ENCODE measurements around the gene PIP5K1A. TPM values are rescaled to one million over a fixed set of nuclear protein-coding genes. Genes with fewer than 3 reads are reported as not detected.
"Not testable (repeated sequence)": the region's sequence is repeated elsewhere in the genome, so short reads cannot be mapped to it uniquely, and the experiment has no call there.

The PIP5K1A gene
- total and polyA plus RNA-seq, 5 experiments from 2014 or later, result 8.5 to 55.8 (median 11.0) TPM

GRCh38 chr1:151265446-151266236 lies 67.3 kb downstream of the PIP5K1A start:
- no peak overlapping the region for H3K4me3 Mint-ChIP-seq
- POLR2A ChIA-PET, result no interaction called here
- H3K27me3 Mint-ChIP-seq, result no peaks in the 10 kb centered on the region
- no peak for ATAC-seq
- H3K4me1 Mint-ChIP-seq, result peaks cover 0 to 7% (median 2%) of the 10 kb centered on the region in 4 donors
- peak overlapping the region in 6 of 10 donors; percentile 12 to 79 (median 68) for H3K27ac Mint-ChIP-seq
- peaks cover 5 to 81% (median 10%) of the 10 kb centered on the region in 3 donors for H3K36me3 Mint-ChIP-seq
- DNase-seq, result no peak
- no peaks in the 10 kb centered on the region for H3K9me3 Mint-ChIP-seq

GRCh38 chr1:151266315-151266714 lies 68.0 kb downstream of the PIP5K1A start:
- Mint-ChIP-seq H3K4me3 (no peak overlapping the region), H3K4me1 (peaks cover 0 to 7% (median under 1%) of the 10 kb centered on the region in 4 donors), H3K36me3 (peaks cover 5 to 82% (median 10%) of the 10 kb centered on the region in 3 donors), H3K9me3 (no peaks in the 10 kb centered on the region), H3K27ac (no peak overlapping the region), H3K27me3 (no peaks in the 10 kb centered on the region)
- no peak for ATAC-seq
- POLR2A ChIA-PET, result no interaction called here
- DNase-seq, result no peak

DNA sequence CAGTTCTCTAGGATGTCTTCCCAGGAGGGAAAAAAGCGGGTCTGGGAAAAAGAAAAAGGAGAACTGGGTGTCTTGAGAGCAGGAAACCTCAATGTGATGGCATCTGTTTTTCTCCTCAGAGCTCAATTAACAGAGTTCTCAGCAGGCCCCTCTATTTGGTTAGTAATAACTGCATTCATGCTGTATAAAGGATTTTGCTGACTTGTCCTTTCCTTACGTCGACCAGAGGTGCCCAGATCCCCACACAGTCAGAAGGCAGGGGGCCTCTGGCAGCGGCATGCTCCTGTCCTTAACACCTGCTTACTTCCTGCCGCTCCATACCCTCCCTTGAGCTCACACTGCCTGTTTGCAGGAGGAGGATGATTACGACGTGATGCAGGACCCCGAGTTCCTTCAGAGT lies 68.5 kb downstream of the PIP5K1A start:
- H3K27ac Mint-ChIP-seq, result peak overlapping the region in 3 of 10 donors; percentile 24 to 75 (median 24)

GRCh38 chr1:151267760-151268159 lies 69.4 kb downstream of the PIP5K1A start:
- peaks cover 5 to 78% (median 10%) of the 10 kb centered on the region in 3 donors for H3K36me3 Mint-ChIP-seq
- DNase-seq, result no peak
- peak overlapping the region in 6 of 10 donors; percentile 24 to 77 (median 68) for H3K27ac Mint-ChIP-seq
- no peaks in the 10 kb centered on the region for H3K9me3 Mint-ChIP-seq
- no peak for ATAC-seq
- H3K4me1 Mint-ChIP-seq, result peaks cover 0 to 7% (median 2%) of the 10 kb centered on the region in 4 donors
- POLR2A ChIA-PET, result no interaction called here
- no peak overlapping the region for H3K4me3 Mint-ChIP-seq
- no peaks in the 10 kb centered on the region for H3K27me3 Mint-ChIP-seq

More for the DNA sequence above, 68.5 kb downstream of the PIP5K1A start:
- Mint-ChIP-seq H3K4me1 (peaks cover 0 to 7% (median under 1%) of the 10 kb centered on the region in 4 donors), H3K9me3 (no peaks in the 10 kb centered on the region), H3K36me3 (peaks cover 5 to 83% (median 10%) of the 10 kb centered on the region in 3 donors), H3K27me3 (no peaks in the 10 kb centered on the region), H3K4me3 (no peak overlapping the region)
- POLR2A ChIA-PET, result no interaction called here
- no peak for DNase-seq
- no peak for ATAC-seq

DNA sequence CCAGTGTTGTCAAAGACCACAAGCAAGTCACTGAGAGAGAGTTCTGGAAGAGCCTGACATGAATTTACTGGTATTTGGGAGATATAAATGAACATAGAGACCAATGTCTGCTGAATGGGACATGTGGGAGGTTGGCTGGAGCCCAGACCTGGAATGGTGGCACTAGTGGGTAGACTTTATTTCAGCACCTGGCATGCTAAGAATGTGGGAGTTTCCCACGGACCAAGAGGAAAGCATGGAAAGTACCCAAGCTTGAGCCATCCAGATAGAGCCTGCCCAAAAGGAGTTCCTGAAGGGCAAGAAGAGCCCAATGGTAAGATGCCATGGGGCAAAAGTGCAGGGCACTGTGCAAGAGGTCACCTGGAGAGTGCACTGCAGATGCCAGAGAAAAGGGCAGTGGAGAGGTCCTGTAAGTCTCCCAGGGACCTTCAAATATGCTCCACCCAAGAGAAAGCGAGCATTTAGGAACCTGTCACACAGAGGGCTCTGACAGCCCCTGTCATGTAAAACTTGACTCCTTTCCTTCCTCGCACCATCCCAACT lies 75.6 kb downstream of the PIP5K1A start:
- POLR2A ChIA-PET, result no interaction called here
- Mint-ChIP-seq H3K27me3 (no peaks in the 10 kb centered on the region), H3K4me3 (no peak overlapping the region)

DNA sequence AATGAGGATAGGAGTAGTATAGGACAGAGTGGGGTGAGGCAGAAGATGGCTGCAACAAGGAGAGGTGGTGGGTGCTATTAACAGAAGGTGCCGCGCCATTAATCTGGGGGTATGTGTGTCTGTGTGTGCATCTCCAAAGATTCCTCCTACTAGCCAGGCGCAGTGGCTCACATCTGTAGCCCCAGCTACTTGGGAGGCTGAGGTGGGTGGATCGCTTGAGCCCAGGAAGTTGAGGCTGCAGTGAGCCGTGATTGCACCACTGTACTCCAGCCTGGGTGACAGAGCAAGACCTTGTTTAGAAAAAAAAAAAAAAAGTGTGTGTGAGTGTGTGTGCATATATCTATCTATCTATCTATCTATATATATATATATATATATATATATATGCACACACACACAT lies 77.0 kb downstream of the PIP5K1A start:
- not testable (repeated sequence) for H3K9me3 Mint-ChIP-seq, ATAC-seq, H3K27me3 Mint-ChIP-seq, DNase-seq, H3K27ac Mint-ChIP-seq, H3K4me3 Mint-ChIP-seq
- H3K4me1 Mint-ChIP-seq, result peaks cover 0 to 22% (median 3%) of the 10 kb centered on the region in 4 donors
- peaks cover 0 to 17% (median 0%) of the 10 kb centered on the region in 3 donors for H3K36me3 Mint-ChIP-seq
- POLR2A ChIA-PET, result interaction anchor here (0.7 kb wide), 1 partner anchor 82 kb away, joined by 3 read pairs; no protein-coding TSS in a partner anchor

More for the DNA sequence above, 75.6 kb downstream of the PIP5K1A start:
- H3K36me3 Mint-ChIP-seq, result peaks cover 0 to 27% (median 2%) of the 10 kb centered on the region in 3 donors
- H3K27ac Mint-ChIP-seq, result peak overlapping the region in 4 of 10 donors; percentile 1 to 75 (median 44)
- H3K4me1 Mint-ChIP-seq, result peaks cover 0 to 20% (median 3%) of the 10 kb centered on the region in 4 donors
- DNase-seq (no peak), ATAC-seq (no peak)
- no peaks in the 10 kb centered on the region for H3K9me3 Mint-ChIP-seq

DNA sequence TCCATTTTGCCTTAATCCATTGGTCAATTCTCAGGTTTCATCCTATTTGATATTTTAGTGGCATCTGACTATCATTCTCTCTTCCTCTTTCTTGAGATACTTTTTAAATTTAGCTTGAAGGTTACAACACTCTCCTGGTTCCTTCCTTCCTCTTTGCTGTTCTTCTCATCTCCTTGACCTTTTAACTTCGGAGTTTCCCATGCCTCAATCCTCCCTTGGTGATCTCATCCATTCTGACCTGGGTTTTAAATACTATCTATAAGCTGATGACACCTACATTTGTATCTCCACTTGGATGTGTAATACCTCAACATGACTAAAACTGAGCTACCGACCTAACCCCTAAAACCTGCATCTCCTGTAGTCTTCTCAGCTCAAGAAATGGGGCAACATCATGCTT lies 78.9 kb downstream of the PIP5K1A start:
- no peaks in the 10 kb centered on the region for H3K9me3 Mint-ChIP-seq
- H3K36me3 Mint-ChIP-seq, result peaks cover 0 to 8% (median 0%) of the 10 kb centered on the region in 3 donors
- peaks cover 0 to 31% (median 5%) of the 10 kb centered on the region in 4 donors for H3K4me1 Mint-ChIP-seq
- H3K27ac Mint-ChIP-seq, result peak overlapping the region in 2 of 10 donors; percentile 24 to 37
- ATAC-seq (no peak), DNase-seq (no peak)
- POLR2A ChIA-PET, result interaction anchor here (1.1 kb wide), 1 partner anchor 26 kb away, joined by 4 read pairs; no protein-coding TSS in a partner anchor
- H3K4me3 Mint-ChIP-seq, result peak overlapping the region in 1 of 10 donors; percentile 17
- no peaks in the 10 kb centered on the region for H3K27me3 Mint-ChIP-seq

DNA sequence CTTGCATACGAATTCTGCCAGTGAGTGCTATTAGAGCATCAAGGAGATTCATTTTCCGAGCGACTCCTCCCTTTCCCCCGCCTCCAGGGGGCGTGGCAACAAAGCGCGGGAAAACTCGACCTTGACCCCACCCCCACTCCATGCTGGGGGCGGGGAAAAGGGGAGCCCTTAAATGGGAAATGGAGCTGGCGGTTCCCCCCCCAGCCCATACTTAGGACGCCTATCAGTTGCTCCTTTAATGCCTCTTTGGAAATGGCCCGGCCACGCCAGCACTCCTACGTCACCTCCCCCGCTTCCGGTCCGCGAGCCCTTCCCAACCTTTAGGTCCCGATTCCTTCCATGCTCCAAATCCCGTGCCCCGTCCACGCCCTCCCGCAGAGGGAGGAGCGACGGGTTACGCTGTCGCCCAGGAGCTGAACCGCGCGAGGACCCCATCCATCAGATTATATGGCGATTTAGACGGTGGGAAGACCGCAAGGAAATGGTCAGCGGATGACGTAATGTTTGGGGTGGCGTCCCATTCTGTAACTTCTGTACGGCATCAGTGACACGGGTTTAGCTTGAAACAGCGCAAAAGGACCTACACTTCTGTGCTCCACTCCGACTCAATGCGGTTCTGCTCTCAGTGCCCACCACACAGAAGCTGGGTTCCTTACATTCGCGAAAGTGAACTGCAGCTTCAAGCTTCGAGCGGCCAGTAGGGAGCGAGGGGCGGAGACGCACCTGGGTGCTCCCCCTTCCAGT lies 83.0 kb downstream of the PIP5K1A start:
- H3K4me3 Mint-ChIP-seq, result peak overlapping the region; percentile 89 to 100 (median 97)
- ATAC-seq, result peak; percentile 23 to 31
- H3K27ac Mint-ChIP-seq, result peak overlapping the region; percentile 91 to 99 (median 98)
- peaks cover 20 to 51% (median 28%) of the 10 kb centered on the region in 4 donors for H3K4me1 Mint-ChIP-seq
- H3K36me3 Mint-ChIP-seq, result peaks cover 0 to 16% (median 2%) of the 10 kb centered on the region in 3 donors
- no peaks in the 10 kb centered on the region for H3K9me3 Mint-ChIP-seq
- no peaks in the 10 kb centered on the region for H3K27me3 Mint-ChIP-seq
- POLR2A ChIA-PET, result interaction anchor here (0.6 to 2.3 kb wide), 22 partner anchors 12 to 1395 kb away, joined by 3 to 17 read pairs (median 4); partner anchors contain the start of genes ENSA, LYSMD1, MCL1 and PI4KB
- peak; percentile 91 to 97 (median 93) for DNase-seq

DNA sequence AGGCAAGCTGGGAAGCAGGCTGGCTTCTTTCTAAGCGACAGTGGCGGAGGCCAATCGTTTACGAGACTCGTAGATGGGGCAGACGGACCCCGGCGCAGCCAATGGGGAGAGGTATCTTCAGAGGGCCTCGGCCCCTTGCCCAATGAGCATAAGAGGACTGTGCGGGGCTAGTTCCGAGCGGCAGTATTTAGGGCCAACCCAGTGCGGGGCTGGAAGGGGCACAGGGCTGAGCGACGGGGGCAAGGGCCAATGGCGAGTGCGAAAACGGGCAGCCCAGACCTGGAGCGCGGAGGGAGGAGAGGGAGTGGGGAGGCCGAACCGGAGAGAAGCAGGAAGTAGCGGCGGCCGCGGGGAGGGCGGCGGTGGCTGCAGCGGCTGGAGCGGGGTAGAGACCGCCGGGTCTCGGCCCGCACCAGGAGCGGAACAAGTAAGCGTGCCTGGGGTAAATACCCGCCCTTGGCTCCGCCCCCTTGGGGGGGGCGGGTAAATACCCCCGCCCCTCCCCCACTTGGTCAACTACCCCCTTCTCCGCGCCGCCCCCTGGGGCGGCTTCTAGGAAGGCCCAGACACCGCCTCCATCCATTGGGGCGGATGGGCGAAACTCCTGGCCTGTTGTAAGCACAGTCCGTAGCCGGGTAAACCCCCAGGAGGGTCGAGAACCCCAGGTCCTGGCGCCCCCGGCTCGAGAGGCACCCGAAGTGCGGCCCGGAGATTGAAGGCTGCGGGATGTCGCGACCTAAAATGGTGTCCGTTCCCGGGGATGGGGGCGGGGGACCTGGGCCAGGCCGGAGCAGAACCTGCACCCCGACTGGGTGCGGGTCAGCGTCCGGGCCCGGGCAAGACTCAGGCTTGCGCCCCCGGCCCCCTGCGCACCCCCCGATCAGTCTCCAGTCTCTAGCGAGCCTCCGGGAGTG lies 83.9 kb downstream of the PIP5K1A start, which contains the start of gene ZNF687:
ZNF687 (plus strand) TSS at position 331 of the 914 bp plus-strand sequence. CDS start 3,993 bp downstream, outside the sequence.
- POLR2A ChIA-PET, result interaction anchor here (0.6 to 2.3 kb wide), 24 partner anchors 10 to 1396 kb away, joined by 3 to 17 read pairs (median 5); partner anchors contain the start of genes ENSA, LYSMD1, MCL1 and PI4KB
- Mint-ChIP-seq H3K4me3 (peak within 1 kb of the TSS; percentile 89 to 100 (median 97)), H3K36me3 (peaks cover 0 to 22% (median 4%) of the 10 kb centered on the region in 3 donors), H3K9me3 (no peaks in the 10 kb centered on the region), H3K4me1 (peaks cover 17 to 42% (median 29%) of the 10 kb centered on the region in 4 donors), H3K27ac (peak within 1 kb of the TSS; percentile 93 to 99 (median 98)), H3K27me3 (no peaks in the 10 kb centered on the region)
- peak; percentile 89 to 90 for ATAC-seq
- DNase-seq, result peak; percentile 94 to 100 (median 98)

- Mint-ChIP-seq H3K36me3 (peaks cover 0 to 25% (median 4%) of the 10 kb centered on the region in 3 donors), H3K27ac (peak overlapping the region; percentile 72 to 97 (median 92)), H3K4me1 (peaks cover 17 to 36% (median 29%) of the 10 kb centered on the region in 4 donors), H3K27me3 (no peaks in the 10 kb centered on the region), H3K9me3 (no peaks in the 10 kb centered on the region), H3K4me3 (peak overlapping the region; percentile 87 to 100 (median 97))
- POLR2A ChIA-PET, result interaction anchor here (0.6 to 2.1 kb wide), 8 partner anchors 10 to 1096 kb away, joined by 3 to 10 read pairs (median 4); partner anchors contain the start of genes PI4KB and RFX5
- DNase-seq, result peak in 4 of 10 donors; percentile 6 to 34 (median 24)
- ATAC-seq, result no peak
Observed at GRCh38 chr1:151282883-151283725, 84.8 kb downstream of the PIP5K1A start.
